ENCODE results near the gene SFRP2.

Gene SFRP2

GRCh38 chr4:153789741-153790499 is 1.0 kb upstream of the SFRP2 start:
- no peak for DNase-seq (ENCODE audit: low spot score)
- Mint-ChIP-seq H3K9me3 (no peaks in the 10 kb centered on the region), H3K4me1 (ENCODE audit: low read depth) (peaks cover 9% of the 10 kb centered on the region), H3K27ac (no peak overlapping the region), H3K36me3 (ENCODE audit: low read depth) (no peaks in the 10 kb centered on the region), H3K4me3 (no peak overlapping the region), H3K27me3 (ENCODE audit: low read depth) (peaks cover 90% of the 10 kb centered on the region)

GRCh38 chr4:153788051-153788412 is 851 bp downstream of the SFRP2 start:
- no peaks in the 10 kb centered on the region for H3K36me3 Mint-ChIP-seq (ENCODE audit: low read depth)
- no peak for DNase-seq (ENCODE audit: low spot score)
- no peak overlapping the region for H3K4me3 Mint-ChIP-seq

GRCh38 chr4:153787575-153787974 is 1.3 kb downstream of the SFRP2 start:
- Mint-ChIP-seq H3K4me3 (no peak overlapping the region), H3K27ac (no peak overlapping the region), H3K27me3 (ENCODE audit: low read depth) (peaks cover 85% of the 10 kb centered on the region), H3K9me3 (no peaks in the 10 kb centered on the region), H3K36me3 (ENCODE audit: low read depth) (no peaks in the 10 kb centered on the region), H3K4me1 (ENCODE audit: low read depth) (peaks cover 9% of the 10 kb centered on the region)
- no peak for DNase-seq (ENCODE audit: low spot score)

More at GRCh38 chr4:153788051-153788412, 851 bp downstream of the SFRP2 start:
- H3K27me3 Mint-ChIP-seq (ENCODE audit: low read depth) = peaks cover 86% of the 10 kb centered on the region
- no peaks in the 10 kb centered on the region for H3K9me3 Mint-ChIP-seq
- H3K4me1 Mint-ChIP-seq (ENCODE audit: low read depth) = peaks cover 9% of the 10 kb centered on the region
- no peak overlapping the region for H3K27ac Mint-ChIP-seq

GRCh38 chr4:153787061-153787560 is 1.8 kb downstream of the SFRP2 start:
- Mint-ChIP-seq H3K4me1 (ENCODE audit: low read depth) (peaks cover 9% of the 10 kb centered on the region), H3K27me3 (ENCODE audit: low read depth) (peaks cover 84% of the 10 kb centered on the region), H3K9me3 (no peaks in the 10 kb centered on the region), H3K27ac (no peak overlapping the region), H3K4me3 (no peak overlapping the region), H3K36me3 (ENCODE audit: low read depth) (no peaks in the 10 kb centered on the region)
- DNase-seq (ENCODE audit: low spot score) = no peak

GRCh38 chr4:153785910-153786721 is 2.8 kb downstream of the SFRP2 start:
- DNase-seq (ENCODE audit: low spot score) = no peak
- Mint-ChIP-seq H3K36me3 (ENCODE audit: low read depth) (no peaks in the 10 kb centered on the region), H3K27ac (no peak overlapping the region), H3K4me3 (no peak overlapping the region), H3K4me1 (ENCODE audit: low read depth) (peaks cover 3% of the 10 kb centered on the region), H3K9me3 (no peaks in the 10 kb centered on the region), H3K27me3 (ENCODE audit: low read depth) (peaks cover 81% of the 10 kb centered on the region)

- H3K4me1 Mint-ChIP-seq (ENCODE audit: low read depth) = no peaks in the 10 kb centered on the region
- DNase-seq (ENCODE audit: low spot score) = no peak
- no peaks in the 10 kb centered on the region for H3K36me3 Mint-ChIP-seq (ENCODE audit: low read depth)
- no peak overlapping the region for H3K27ac Mint-ChIP-seq
- peaks cover 70% of the 10 kb centered on the region for H3K27me3 Mint-ChIP-seq (ENCODE audit: low read depth)
- no peak overlapping the region for H3K4me3 Mint-ChIP-seq
- H3K9me3 Mint-ChIP-seq = no peaks in the 10 kb centered on the region
These were observed 4.7 kb downstream of the SFRP2 start for GRCh38 chr4:153784166-153784699.

GRCh38 chr4:153782581-153782980 is 6.3 kb downstream of the SFRP2 start:
- Mint-ChIP-seq H3K9me3 (peaks cover 4% of the 10 kb centered on the region), H3K27ac (no peak overlapping the region), H3K27me3 (ENCODE audit: low read depth) (peaks cover 62% of the 10 kb centered on the region), H3K36me3 (ENCODE audit: low read depth) (no peaks in the 10 kb centered on the region), H3K4me3 (no peak overlapping the region), H3K4me1 (ENCODE audit: low read depth) (no peaks in the 10 kb centered on the region)
- no peak for DNase-seq (ENCODE audit: low spot score)

GRCh38 chr4:153781717-153782416 is 7.0 kb downstream of the SFRP2 start:
- H3K4me3 Mint-ChIP-seq = no peak overlapping the region
- H3K4me1 Mint-ChIP-seq (ENCODE audit: low read depth) = no peaks in the 10 kb centered on the region
- no peak overlapping the region for H3K27ac Mint-ChIP-seq
- H3K9me3 Mint-ChIP-seq = peaks cover 4% of the 10 kb centered on the region
- no peaks in the 10 kb centered on the region for H3K36me3 Mint-ChIP-seq (ENCODE audit: low read depth)
- DNase-seq (ENCODE audit: low spot score) = no peak
- H3K27me3 Mint-ChIP-seq (ENCODE audit: low read depth) = peaks cover 55% of the 10 kb centered on the region

GRCh38 chr4:153781280-153781679 is 7.6 kb downstream of the SFRP2 start:
- no peaks in the 10 kb centered on the region for H3K36me3 Mint-ChIP-seq (ENCODE audit: low read depth)
- peaks cover 55% of the 10 kb centered on the region for H3K27me3 Mint-ChIP-seq (ENCODE audit: low read depth)
- H3K4me1 Mint-ChIP-seq (ENCODE audit: low read depth) = no peaks in the 10 kb centered on the region
- no peak overlapping the region for H3K27ac Mint-ChIP-seq
- peaks cover 4% of the 10 kb centered on the region for H3K9me3 Mint-ChIP-seq
- no peak for DNase-seq (ENCODE audit: low spot score)
- H3K4me3 Mint-ChIP-seq = no peak overlapping the region

GRCh38 chr4:153780876-153781275 is 8.0 kb downstream of the SFRP2 start:
- Mint-ChIP-seq H3K9me3 (peaks cover 4% of the 10 kb centered on the region), H3K27ac (no peak overlapping the region), H3K4me1 (ENCODE audit: low read depth) (no peaks in the 10 kb centered on the region), H3K36me3 (ENCODE audit: low read depth) (no peaks in the 10 kb centered on the region), H3K4me3 (no peak overlapping the region), H3K27me3 (ENCODE audit: low read depth) (peaks cover 55% of the 10 kb centered on the region)
- DNase-seq (ENCODE audit: low spot score) = no peak

GRCh38 chr4:153780221-153780620 is 8.7 kb downstream of the SFRP2 start:
- Mint-ChIP-seq H3K9me3 (peaks cover 4% of the 10 kb centered on the region), H3K4me3 (no peak overlapping the region), H3K27me3 (ENCODE audit: low read depth) (peaks cover 50% of the 10 kb centered on the region), H3K4me1 (ENCODE audit: low read depth) (no peaks in the 10 kb centered on the region), H3K27ac (no peak overlapping the region), H3K36me3 (ENCODE audit: low read depth) (no peaks in the 10 kb centered on the region)
- no peak for DNase-seq (ENCODE audit: low spot score)

- H3K9me3 Mint-ChIP-seq = peaks cover 4% of the 10 kb centered on the region
- H3K27ac Mint-ChIP-seq = no peak overlapping the region
- no peak for DNase-seq (ENCODE audit: low spot score)
- no peak overlapping the region for H3K4me3 Mint-ChIP-seq
- H3K27me3 Mint-ChIP-seq (ENCODE audit: low read depth) = peaks cover 45% of the 10 kb centered on the region
- H3K36me3 Mint-ChIP-seq (ENCODE audit: low read depth) = no peaks in the 10 kb centered on the region
- H3K4me1 Mint-ChIP-seq (ENCODE audit: low read depth) = no peaks in the 10 kb centered on the region
These were observed 10.5 kb downstream of the SFRP2 start for GRCh38 chr4:153778383-153778782.

- Mint-ChIP-seq H3K4me1 (ENCODE audit: low read depth) (no peaks in the 10 kb centered on the region), H3K36me3 (ENCODE audit: low read depth) (no peaks in the 10 kb centered on the region), H3K9me3 (peaks cover 4% of the 10 kb centered on the region), H3K27me3 (ENCODE audit: low read depth) (peaks cover 47% of the 10 kb centered on the region), H3K27ac (no peak overlapping the region), H3K4me3 (no peak overlapping the region)
- DNase-seq (ENCODE audit: low spot score) = no peak
These were observed 11.5 kb downstream of the SFRP2 start for GRCh38 chr4:153777421-153777820.

- Mint-ChIP-seq H3K4me3 (no peak overlapping the region), H3K36me3 (ENCODE audit: low read depth) (no peaks in the 10 kb centered on the region), H3K27me3 (ENCODE audit: low read depth) (peaks cover 43% of the 10 kb centered on the region), H3K27ac (no peak overlapping the region), H3K9me3 (peaks cover 4% of the 10 kb centered on the region), H3K4me1 (ENCODE audit: low read depth) (no peaks in the 10 kb centered on the region)
- no peak for DNase-seq (ENCODE audit: low spot score)
These were observed 12.3 kb downstream of the SFRP2 start for GRCh38 chr4:153776601-153777000.

Measured in T-helper 2 cell treated with Interferon-gamma antibody and Interleukin-4, amounts not matched to agents 5 μg/mL and 100 μg/mL, for 36 hours (primary cell).